ENCODE measurements around the gene PFDN1.

Gene PFDN1

DNA sequence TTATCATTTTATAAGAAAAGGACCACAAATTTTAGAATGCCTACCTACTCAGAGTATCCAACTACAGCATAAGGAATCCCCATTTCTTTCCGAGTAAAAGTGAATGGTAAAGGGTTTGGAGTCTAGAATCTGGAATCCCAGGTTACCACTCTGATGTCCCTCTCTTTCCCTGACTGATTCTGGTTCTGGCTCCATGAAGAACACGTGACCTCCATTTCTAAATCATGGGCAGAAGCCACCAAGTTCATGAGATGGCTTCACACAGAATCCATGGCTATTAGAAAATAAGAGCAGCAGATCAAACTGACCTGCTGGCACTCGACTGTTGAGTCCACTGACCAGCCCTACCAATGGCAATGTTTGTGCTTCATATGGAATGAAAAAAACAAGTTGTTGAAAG, 40.7 kb downstream of the PFDN1 start:
- Histone ChIP-seq H3K4me2 (ENCODE audit: low read length) (no peak overlapping the region), H2AFZ (no peak overlapping the region)

GRCh38 chr5:140261403-140262171, 41.3 kb downstream of the PFDN1 start:
- TF ChIP-seq CTCF (IDR thresholded peaks at IDR 0.05), result no peak
- Histone ChIP-seq H3K79me2 (peaks cover 24% of the 10 kb centered on the region), H3K9me3 (ENCODE audit: control insufficient read depth, low read length) (no peaks in the 10 kb centered on the region), H3K27me3 (ENCODE audit: control insufficient read depth, insufficient read depth, low read length) (no peaks in the 10 kb centered on the region), H3K4me2 (ENCODE audit: low read length) (no peak overlapping the region), H3K4me3 (ENCODE audit: low read depth, low read length) (no peak overlapping the region), H3K36me3 (ENCODE audit: control insufficient read depth, insufficient read depth, low read length) (no peaks in the 10 kb centered on the region), H3K27ac (peak overlapping the region; percentile 29), H3K9ac (no peak overlapping the region), H3K4me1 (peaks cover 14% of the 10 kb centered on the region), H2AFZ (no peak overlapping the region)

More for the DNA sequence above, 40.7 kb downstream of the PFDN1 start:
- H3K27me3 ChIP-seq (ENCODE audit: control insufficient read depth, insufficient read depth, low read length), result no peaks in the 10 kb centered on the region
- no peaks in the 10 kb centered on the region for H3K9me3 ChIP-seq (ENCODE audit: control insufficient read depth, low read length)
- H3K36me3 ChIP-seq (ENCODE audit: control insufficient read depth, insufficient read depth, low read length), result no peaks in the 10 kb centered on the region
- TF ChIP-seq CTCF (IDR thresholded peaks at IDR 0.05), result no peak
- peaks cover 24% of the 10 kb centered on the region for H3K79me2 ChIP-seq
- H3K4me3 ChIP-seq (ENCODE audit: low read depth, low read length), result no peak overlapping the region
- peaks cover 14% of the 10 kb centered on the region for H3K4me1 ChIP-seq
- no peak overlapping the region for H3K9ac ChIP-seq
- no peak overlapping the region for H3K27ac ChIP-seq

DNA sequence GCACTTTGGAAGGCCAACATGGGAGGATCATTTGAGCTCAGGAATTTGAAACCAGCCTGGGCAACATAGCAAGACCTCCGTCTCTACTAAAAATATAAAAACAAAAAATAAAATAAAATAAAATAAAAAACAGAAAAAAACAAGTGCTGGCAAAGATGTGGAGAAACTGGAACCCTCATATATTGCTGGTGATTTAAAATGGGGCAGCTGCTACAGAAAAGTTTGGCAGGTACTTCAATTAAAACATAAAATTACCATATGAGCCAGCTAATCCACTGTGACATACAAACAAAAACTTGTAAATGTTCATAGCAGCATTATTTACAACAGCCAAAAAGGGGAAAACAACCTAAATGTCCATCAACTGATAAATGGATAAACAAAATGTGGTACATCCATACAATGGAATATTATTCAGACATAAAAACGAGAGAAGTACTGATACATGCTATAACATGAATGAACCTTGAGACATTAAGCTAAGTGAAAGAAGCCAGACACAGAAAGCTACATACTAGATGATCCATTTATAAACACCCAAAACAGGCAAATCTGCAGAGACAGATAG, 42.7 kb downstream of the PFDN1 start:
- Histone ChIP-seq H2AFZ (no peak overlapping the region), H3K27me3 (ENCODE audit: control insufficient read depth, insufficient read depth, low read length) (no peaks in the 10 kb centered on the region), H3K79me2 (peaks cover 31% of the 10 kb centered on the region), H3K36me3 (ENCODE audit: control insufficient read depth, insufficient read depth, low read length) (no peaks in the 10 kb centered on the region), H3K9ac (no peak overlapping the region), H3K4me1 (peaks cover 14% of the 10 kb centered on the region), H3K27ac (no peak overlapping the region), H3K4me2 (ENCODE audit: low read length) (no peak overlapping the region), H3K4me3 (ENCODE audit: low read depth, low read length) (no peak overlapping the region), H3K9me3 (ENCODE audit: control insufficient read depth, low read length) (no peaks in the 10 kb centered on the region)
- TF ChIP-seq CTCF (IDR thresholded peaks at IDR 0.05), result no peak

DNA sequence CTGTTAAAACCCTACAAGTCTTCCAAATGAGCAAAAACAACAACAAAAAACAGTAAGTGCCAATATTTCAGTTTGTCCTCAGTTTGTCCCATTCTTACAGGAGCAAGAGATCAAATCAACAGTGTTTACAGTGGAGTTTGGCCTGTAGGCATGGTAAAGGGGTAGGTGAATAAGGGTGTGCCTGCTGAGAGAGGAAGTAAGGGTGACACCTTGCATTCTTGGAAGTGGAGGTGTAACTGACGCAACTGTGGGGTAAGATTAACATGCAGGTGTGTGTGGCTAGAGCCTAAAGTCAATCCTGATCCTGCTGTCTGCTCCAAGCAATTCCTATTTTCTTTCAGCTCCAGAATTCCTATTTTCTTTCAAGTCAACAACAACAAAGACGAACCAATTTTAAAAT, 43.4 kb downstream of the PFDN1 start:
- Histone ChIP-seq H3K9ac (no peak overlapping the region), H3K4me1 (peaks cover 14% of the 10 kb centered on the region), H3K36me3 (ENCODE audit: control insufficient read depth, insufficient read depth, low read length) (no peaks in the 10 kb centered on the region), H3K4me3 (ENCODE audit: low read depth, low read length) (no peak overlapping the region), H3K79me2 (peaks cover 32% of the 10 kb centered on the region), H3K27me3 (ENCODE audit: control insufficient read depth, insufficient read depth, low read length) (no peaks in the 10 kb centered on the region), H3K27ac (no peak overlapping the region), H2AFZ (no peak overlapping the region), H3K4me2 (ENCODE audit: low read length) (no peak overlapping the region), H3K9me3 (ENCODE audit: control insufficient read depth, low read length) (no peaks in the 10 kb centered on the region)
- no peak for TF ChIP-seq CTCF (IDR thresholded peaks at IDR 0.05)

- no peaks in the 10 kb centered on the region for H3K27me3 ChIP-seq (ENCODE audit: control insufficient read depth, insufficient read depth, low read length)
- H2AFZ ChIP-seq, result no peak overlapping the region
- no peaks in the 10 kb centered on the region for H3K9me3 ChIP-seq (ENCODE audit: control insufficient read depth, low read length)
- H3K4me1 ChIP-seq, result peaks cover 14% of the 10 kb centered on the region
- H3K4me3 ChIP-seq (ENCODE audit: low read depth, low read length), result no peak overlapping the region
- no peaks in the 10 kb centered on the region for H3K36me3 ChIP-seq (ENCODE audit: control insufficient read depth, insufficient read depth, low read length)
- H3K9ac ChIP-seq, result no peak overlapping the region
- no peak overlapping the region for H3K27ac ChIP-seq
- no peak for TF ChIP-seq CTCF (IDR thresholded peaks at IDR 0.05)
- H3K79me2 ChIP-seq, result peaks cover 32% of the 10 kb centered on the region
- H3K4me2 ChIP-seq (ENCODE audit: low read length), result no peak overlapping the region
These were observed 44.0 kb downstream of the PFDN1 start for GRCh38 chr5:140258873-140259272.

All from parathyroid adenoma (tissue), 2 donors.